ENCODE data around the gene LAMB2.

Gene LAMB2

GRCh38 chr3:49120438-49121131 lies 12.3 kb downstream of the LAMB2 start, which contains the start of gene USP19:
TSS of gene USP19 (minus strand) at chr3:49120823. CDS start at chr3:49119145, 1,678 bp downstream.
- peak; percentile 84 for DNase-seq

GRCh38 chr3:49120096-49120437 lies 12.8 kb downstream of the LAMB2 start:
- DNase-seq, result no peak

- DNase-seq, result no peak
These were observed 13.4 kb downstream of the LAMB2 start for GRCh38 chr3:49119439-49119838.

- DNase-seq, result no peak
These were observed 13.8 kb downstream of the LAMB2 start for GRCh38 chr3:49119036-49119435.

GRCh38 chr3:49112262-49112661 lies 20.6 kb downstream of the LAMB2 start:
- DNase-seq, result no peak

GRCh38 chr3:49111347-49111746 lies 21.5 kb downstream of the LAMB2 start:
- DNase-seq, result no peak

GRCh38 chr3:49110780-49111179 lies 22.1 kb downstream of the LAMB2 start:
- no peak for DNase-seq

GRCh38 chr3:49108346-49108745 lies 24.5 kb downstream of the LAMB2 start:
- DNase-seq, result no peak

GRCh38 chr3:49104427-49105291 lies 28.2 kb downstream of the LAMB2 start, which contains the start of gene QARS1:
TSS of gene QARS1 (minus strand) at chr3:49104757. CDS start at chr3:49104733, 24 bp downstream.
- peak; percentile 88 for DNase-seq

GRCh38 chr3:49104052-49104426 lies 28.8 kb downstream of the LAMB2 start:
- DNase-seq, result no peak

GRCh38 chr3:49100046-49100615 lies 32.7 kb downstream of the LAMB2 start:
- DNase-seq, result no peak

GRCh38 chr3:49098910-49099630 lies 33.8 kb downstream of the LAMB2 start:
- no peak for DNase-seq

- no peak for DNase-seq
These were observed 34.4 kb downstream of the LAMB2 start for GRCh38 chr3:49098429-49098828.

GRCh38 chr3:49093853-49094767 lies 38.7 kb downstream of the LAMB2 start, which contains the start of gene QRICH1:
TSS of gene QRICH1 (minus strand) at chr3:49094071. CDS start at chr3:49077017, 17,054 bp downstream.
- peak; percentile 95 for DNase-seq

- peak; percentile 56 for DNase-seq
These were observed 39.7 kb downstream of the LAMB2 start for GRCh38 chr3:49092938-49093852.

- DNase-seq, result peak; percentile 2
These were observed 51.4 kb downstream of the LAMB2 start for GRCh38 chr3:49081429-49081828.

- no peak for DNase-seq
These were observed 53.6 kb downstream of the LAMB2 start for GRCh38 chr3:49079270-49079669.

- DNase-seq, result no peak
These were observed 56.2 kb downstream of the LAMB2 start for GRCh38 chr3:49076646-49077045.

- DNase-seq, result no peak
These were observed 56.7 kb downstream of the LAMB2 start for GRCh38 chr3:49076116-49076515.

All from NCI-H146 (cell line).